ENCODE data around the gene LAMA3. TPM values are rescaled to one million over a fixed set of nuclear protein-coding genes. Genes with fewer than 3 reads are reported as not detected.

The LAMA3 gene
- total RNA-seq, 1 donor from 2014 or later, result 1.7 TPM

DNA sequence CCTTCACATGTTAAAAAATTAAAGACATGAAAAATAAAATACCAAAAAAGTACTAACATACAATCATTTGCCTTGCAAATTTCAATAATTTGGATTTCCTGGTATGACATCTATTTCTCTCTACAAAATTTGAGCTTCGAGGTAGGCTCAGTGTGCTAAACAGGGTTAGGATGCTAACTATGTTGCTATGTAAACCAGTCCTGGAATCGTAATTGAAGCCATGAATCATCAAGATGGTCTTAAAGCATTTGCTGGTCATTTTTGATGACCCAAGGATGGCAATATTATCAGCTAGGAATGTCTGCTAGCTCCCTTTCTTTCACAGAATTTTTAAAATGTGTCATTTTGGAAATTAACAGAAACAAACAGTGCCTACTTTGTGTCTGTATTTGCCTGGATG is 217.4 kb downstream of the LAMA3 start:
- TF ChIP-seq CTCF (IDR thresholded peaks at IDR 0.05; ENCODE audit: unreplicated experiment), result no peak
- no peak for DNase-seq (ENCODE audit: low spot score)
- Mint-ChIP-seq H3K36me3 (ENCODE audit: low read depth, unreplicated experiment) (no peaks in the 10 kb centered on the region), H3K27me3 (ENCODE audit: unreplicated experiment) (no peaks in the 10 kb centered on the region), H3K4me3 (ENCODE audit: unreplicated experiment) (no peak overlapping the region), H3K27ac (ENCODE audit: unreplicated experiment) (no peak overlapping the region), H3K4me1 (ENCODE audit: unreplicated experiment) (no peaks in the 10 kb centered on the region), H3K9me3 (ENCODE audit: unreplicated experiment) (no peaks in the 10 kb centered on the region)

DNA sequence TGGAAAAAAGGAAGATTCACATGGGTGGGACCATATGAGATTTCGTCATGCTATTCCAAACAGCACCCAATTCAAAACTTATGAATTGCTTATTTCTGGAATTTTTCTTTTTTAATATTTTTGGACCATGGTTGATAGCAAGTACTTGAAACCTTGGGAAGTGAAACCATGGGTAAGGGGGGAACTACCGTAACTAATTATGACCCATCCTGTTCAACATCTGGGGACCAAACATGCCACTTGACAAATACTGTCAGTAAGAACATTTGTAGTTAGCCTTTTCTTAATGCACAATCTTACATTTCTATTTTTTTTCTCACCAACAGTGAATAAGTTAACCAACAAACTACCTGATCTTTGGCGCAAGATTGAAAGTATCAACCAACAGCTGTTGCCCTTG is 219.6 kb downstream of the LAMA3 start:
- H3K36me3 Mint-ChIP-seq (ENCODE audit: low read depth, unreplicated experiment), result no peaks in the 10 kb centered on the region
- DNase-seq (ENCODE audit: low spot score), result no peak
- H3K27me3 Mint-ChIP-seq (ENCODE audit: unreplicated experiment), result no peaks in the 10 kb centered on the region
- no peak overlapping the region for H3K4me3 Mint-ChIP-seq (ENCODE audit: unreplicated experiment)
- H3K9me3 Mint-ChIP-seq (ENCODE audit: unreplicated experiment), result no peaks in the 10 kb centered on the region
- no peaks in the 10 kb centered on the region for H3K4me1 Mint-ChIP-seq (ENCODE audit: unreplicated experiment)
- no peak for TF ChIP-seq CTCF (IDR thresholded peaks at IDR 0.05; ENCODE audit: unreplicated experiment)
- H3K27ac Mint-ChIP-seq (ENCODE audit: unreplicated experiment), result no peak overlapping the region

DNA sequence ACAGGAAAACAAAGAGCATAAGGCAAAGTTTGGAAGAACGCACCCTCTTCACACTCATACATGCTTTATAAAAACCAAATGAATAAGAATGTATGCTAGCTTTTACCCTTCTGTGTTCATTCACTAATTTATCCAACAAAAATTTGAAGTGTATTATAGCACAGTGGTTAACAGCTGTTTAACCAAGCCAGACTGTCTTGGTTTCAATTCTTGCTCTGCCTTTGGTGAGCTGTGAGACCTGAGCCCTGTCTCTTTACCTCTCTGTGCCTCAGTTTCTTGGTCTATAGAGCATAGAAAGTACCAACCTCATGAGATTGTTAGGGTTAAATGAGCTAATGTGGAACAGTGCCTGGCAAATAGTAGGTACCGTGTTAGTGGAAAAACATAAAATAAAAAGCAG is 220.8 kb downstream of the LAMA3 start:
- H3K27me3 Mint-ChIP-seq (ENCODE audit: unreplicated experiment), result no peaks in the 10 kb centered on the region

DNA sequence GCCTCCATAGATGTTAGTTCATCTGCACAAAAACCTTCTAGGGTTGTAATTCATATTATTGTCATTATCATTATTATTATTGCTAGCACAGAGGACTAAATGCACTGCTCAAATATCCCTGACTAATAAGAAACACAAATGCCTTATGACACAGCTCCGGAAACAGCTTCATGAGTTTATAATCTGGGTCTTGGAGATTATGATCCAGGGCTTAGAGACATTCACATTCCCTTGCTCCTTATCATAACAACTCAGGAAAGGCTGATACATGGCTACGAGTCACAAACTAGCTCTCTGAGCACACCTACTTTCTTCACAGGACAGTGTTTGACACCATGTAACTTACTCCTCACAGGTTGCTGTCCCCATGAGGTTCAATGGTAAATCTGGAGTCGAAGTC is 223.1 kb downstream of the LAMA3 start:
- TF ChIP-seq CTCF (IDR thresholded peaks at IDR 0.05; ENCODE audit: unreplicated experiment), result no peak
- Mint-ChIP-seq H3K27ac (ENCODE audit: unreplicated experiment) (no peak overlapping the region), H3K36me3 (ENCODE audit: low read depth, unreplicated experiment) (no peaks in the 10 kb centered on the region), H3K9me3 (ENCODE audit: unreplicated experiment) (no peaks in the 10 kb centered on the region), H3K4me3 (ENCODE audit: unreplicated experiment) (no peak overlapping the region), H3K4me1 (ENCODE audit: unreplicated experiment) (no peaks in the 10 kb centered on the region), H3K27me3 (ENCODE audit: unreplicated experiment) (no peaks in the 10 kb centered on the region)
- no peak for DNase-seq (ENCODE audit: low spot score)

More for the DNA sequence above, 220.8 kb downstream of the LAMA3 start:
- Mint-ChIP-seq H3K27ac (ENCODE audit: unreplicated experiment) (no peak overlapping the region), H3K4me3 (ENCODE audit: unreplicated experiment) (no peak overlapping the region), H3K36me3 (ENCODE audit: low read depth, unreplicated experiment) (no peaks in the 10 kb centered on the region), H3K9me3 (ENCODE audit: unreplicated experiment) (no peaks in the 10 kb centered on the region), H3K4me1 (ENCODE audit: unreplicated experiment) (no peaks in the 10 kb centered on the region)
- DNase-seq (ENCODE audit: low spot score), result no peak
- no peak for TF ChIP-seq CTCF (IDR thresholded peaks at IDR 0.05; ENCODE audit: unreplicated experiment)

- H3K27ac Mint-ChIP-seq (ENCODE audit: unreplicated experiment), result no peak overlapping the region
- H3K27me3 Mint-ChIP-seq (ENCODE audit: unreplicated experiment), result no peaks in the 10 kb centered on the region
- DNase-seq (ENCODE audit: low spot score), result no peak
- peaks cover 4% of the 10 kb centered on the region for H3K4me1 Mint-ChIP-seq (ENCODE audit: unreplicated experiment)
- no peaks in the 10 kb centered on the region for H3K9me3 Mint-ChIP-seq (ENCODE audit: unreplicated experiment)
- no peak overlapping the region for H3K4me3 Mint-ChIP-seq (ENCODE audit: unreplicated experiment)
- no peaks in the 10 kb centered on the region for H3K36me3 Mint-ChIP-seq (ENCODE audit: low read depth, unreplicated experiment)
- no peak for TF ChIP-seq CTCF (IDR thresholded peaks at IDR 0.05; ENCODE audit: unreplicated experiment)
Measured at GRCh38 chr18:23916338-23916737, 227.1 kb downstream of the LAMA3 start.
